ENCODE measurements around the gene ACSF3. TPM values are rescaled to one million over a fixed set of nuclear protein-coding genes. Genes with fewer than 3 reads are reported as not detected.
"Not testable (repeated sequence)": the region's sequence is repeated elsewhere in the genome, so short reads cannot be mapped to it uniquely, and the experiment has no call there.

ACSF3 gene
- total RNA-seq, 2 donors from 2014 or later: 14.9 to 16.2 TPM

- peak; percentile 9 for DNase-seq
- intact Hi-C loops (cut with DNase I): no loop called here
- ATAC-seq: no peak
Measured at GRCh38 chr16:89189358-89190025, 95.8 kb downstream of the ACSF3 start.

GRCh38 chr16:89190150-89190958, 96.7 kb downstream of the ACSF3 start:
- ATAC-seq: no peak
- peak; percentile 20 for DNase-seq

GRCh38 chr16:89191033-89191900, 97.6 kb downstream of the ACSF3 start:
- DNase-seq (peak; percentile 28), ATAC-seq (no peak)
- intact Hi-C loops (cut with DNase I): no loop called here

More at GRCh38 chr16:89190150-89190958, 96.7 kb downstream of the ACSF3 start:
- intact Hi-C loops (cut with DNase I): no loop called here

GRCh38 chr16:89191901-89192185, 98.2 kb downstream of the ACSF3 start:
- ATAC-seq (no peak), DNase-seq (no peak)
- intact Hi-C loops (cut with DNase I): no loop called here

- DNase-seq (peak; percentile 80), ATAC-seq (peak; percentile 50 to 63)
- intact Hi-C loops (cut with DNase I): not testable (repeated sequence)
Measured at GRCh38 chr16:89192186-89192955, 98.7 kb downstream of the ACSF3 start.

GRCh38 chr16:89192956-89193575, 99.4 kb downstream of the ACSF3 start:
- DNase-seq (peak; percentile 80), ATAC-seq (peak; percentile 73 to 75)
- intact Hi-C loops (cut with DNase I): no loop called here

- DNase-seq: peak; percentile 33
- ATAC-seq: peak in 1 of 2 donors; percentile 1
- intact Hi-C loops (cut with DNase I): no loop called here
Measured at GRCh38 chr16:89193576-89194293, 100.1 kb downstream of the ACSF3 start.

GRCh38 chr16:89194340-89195311, 101.0 kb downstream of the ACSF3 start:
- ATAC-seq: no peak
- DNase-seq: peak; percentile 24
- intact Hi-C loops (cut with DNase I): no loop called here

- DNase-seq (no peak), ATAC-seq (no peak)
- intact Hi-C loops (cut with DNase I): no loop called here
Measured at GRCh38 chr16:89195521-89196171, 102.0 kb downstream of the ACSF3 start.

GRCh38 chr16:89197033-89197632, 103.5 kb downstream of the ACSF3 start:
- no peak for DNase-seq
- intact Hi-C loops (cut with DNase I): no loop called here
- ATAC-seq: no peak

- DNase-seq: no peak
- no peak for ATAC-seq
- intact Hi-C loops (cut with DNase I): no loop called here
Measured at GRCh38 chr16:89197633-89198416, 104.2 kb downstream of the ACSF3 start.

GRCh38 chr16:89198417-89199240, 105.0 kb downstream of the ACSF3 start:
- intact Hi-C loops (cut with DNase I): no loop called here
- no peak for ATAC-seq
- no peak for DNase-seq

- DNase-seq: no peak
- ATAC-seq: no peak
- intact Hi-C loops (cut with DNase I): no loop called here
Measured at GRCh38 chr16:89199241-89200123, 105.8 kb downstream of the ACSF3 start.
